GM15510 (cell line): ENCODE measurements around the gene CIP2A.

Experiments
- POLR2A ChIP-seq: IDR thresholded peaks from 3 replicates; pipeline ENCODE4 v1.6.1; 2011; ENCODE audit warnings: borderline replicate concordance; ENCODE audit not compliant: insufficient read length; ENCODE audit errors: extremely low read depth

CIP2A gene

DNA sequence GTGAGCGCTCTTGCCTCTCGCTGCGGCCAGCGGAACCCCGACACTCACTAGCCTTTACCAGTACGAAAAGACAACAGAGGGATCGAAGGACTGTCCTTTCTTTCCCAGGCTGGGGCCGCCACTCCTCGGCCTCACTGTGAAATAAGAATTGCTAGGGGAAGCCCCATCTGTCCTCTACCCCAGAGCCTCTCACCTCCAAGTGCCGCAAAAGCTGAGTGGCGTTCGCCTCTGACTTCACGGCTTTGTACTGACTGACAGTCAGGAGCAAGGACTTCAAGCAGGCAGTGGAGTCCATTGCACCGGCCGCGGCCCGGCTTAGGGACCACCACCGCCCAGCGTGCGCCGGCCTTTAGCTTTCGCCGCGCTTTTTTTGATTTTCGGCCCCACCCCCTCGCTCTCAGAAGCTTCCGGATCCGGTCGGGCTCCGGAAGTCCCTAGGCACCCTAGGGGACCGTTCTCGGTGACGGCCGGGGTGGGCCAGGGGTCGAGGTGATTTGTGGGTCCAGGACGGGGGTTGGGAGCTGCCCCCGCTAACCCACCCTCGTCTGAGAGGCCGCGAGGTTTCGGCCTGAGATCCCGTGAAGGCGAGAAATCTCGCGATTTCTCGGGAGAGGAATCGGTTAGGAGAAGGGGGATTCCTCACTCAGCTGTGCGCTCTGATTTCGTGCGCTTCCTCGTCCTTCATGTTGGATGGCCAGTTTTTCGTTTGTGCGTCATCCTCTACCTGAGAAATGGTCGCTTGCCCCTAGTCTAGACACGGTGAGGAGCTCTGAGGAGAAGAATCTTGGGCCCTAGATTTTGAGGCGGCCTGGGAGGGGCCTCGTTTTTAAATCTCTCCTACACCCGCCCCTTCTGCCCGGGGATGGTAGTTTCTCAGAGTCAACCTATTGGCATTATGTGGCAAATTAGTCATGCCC is at the start of gene CIP2A, which contains the start of gene DZIP3:
TSS of gene CIP2A (minus strand) at position 358 of the 917 bp plus-strand sequence. CDS start at position 295, 63 bp downstream.
TSS of gene DZIP3 (plus strand) at position 642 of the 917 bp plus-strand sequence. CDS start 15,685 bp downstream, outside the sequence.
- peak; percentile 76 for TF ChIP-seq POLR2A

DNA sequence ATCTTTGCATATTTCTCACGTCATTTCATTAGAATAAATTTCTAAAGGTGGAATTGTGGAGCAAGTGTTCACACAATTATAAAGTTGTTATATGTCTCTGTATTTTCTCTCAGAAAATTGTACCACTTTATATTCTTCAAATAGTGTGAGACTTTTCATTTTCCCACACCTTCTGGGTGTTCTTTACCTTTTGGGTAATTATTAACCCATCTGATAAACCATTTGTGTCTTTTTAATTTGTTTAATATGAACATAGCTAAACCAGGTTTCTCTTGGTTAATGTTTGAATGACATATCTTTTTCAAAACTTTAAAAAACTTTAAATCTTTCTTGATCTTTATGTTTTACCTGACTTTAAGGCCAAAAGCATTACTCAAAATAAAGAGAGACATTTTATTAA is 40.7 kb upstream of the CIP2A start:
- no peak for TF ChIP-seq POLR2A

DNA sequence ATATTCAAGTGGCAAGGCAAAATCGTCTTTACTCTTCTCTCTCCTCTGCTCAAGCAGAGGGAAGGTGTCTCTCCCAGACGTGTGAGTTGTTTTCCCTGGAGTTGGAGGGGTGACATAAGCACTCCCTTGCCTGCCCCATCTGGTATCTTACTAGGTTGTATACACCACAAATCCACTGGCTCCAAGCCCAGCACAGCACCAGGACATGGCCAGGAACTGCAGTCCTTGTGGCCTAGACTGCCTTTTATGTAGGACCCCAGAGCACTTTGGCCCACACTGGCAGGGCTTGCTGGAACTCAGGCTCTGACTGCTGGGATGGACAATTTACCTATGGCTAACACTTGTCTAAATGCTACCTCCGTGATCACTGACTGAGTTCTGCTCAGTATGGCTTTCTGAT is 34.3 kb upstream of the CIP2A start:
- no peak for TF ChIP-seq POLR2A

GRCh38 chr3:108620250-108620649 is 31.0 kb upstream of the CIP2A start:
- TF ChIP-seq POLR2A: no peak

DNA sequence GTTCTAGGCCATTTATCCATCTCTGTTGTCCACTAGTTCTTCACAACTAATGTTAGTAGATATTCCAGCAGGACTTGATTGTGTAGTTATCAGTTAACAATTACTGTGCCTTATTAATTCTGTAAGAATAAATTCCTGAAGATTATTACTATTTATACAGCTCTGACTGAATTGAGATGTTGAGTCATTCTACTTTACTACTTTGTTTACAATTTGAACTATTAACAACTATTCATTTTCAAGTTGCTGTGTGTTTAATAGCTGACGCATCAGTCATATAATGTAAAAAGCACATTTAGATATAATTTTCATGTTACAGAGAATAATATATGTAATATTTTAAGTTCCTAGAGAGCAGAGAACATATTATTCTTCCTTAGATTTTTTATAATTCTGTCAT is 21.4 kb upstream of the CIP2A start:
- no peak for TF ChIP-seq POLR2A

DNA sequence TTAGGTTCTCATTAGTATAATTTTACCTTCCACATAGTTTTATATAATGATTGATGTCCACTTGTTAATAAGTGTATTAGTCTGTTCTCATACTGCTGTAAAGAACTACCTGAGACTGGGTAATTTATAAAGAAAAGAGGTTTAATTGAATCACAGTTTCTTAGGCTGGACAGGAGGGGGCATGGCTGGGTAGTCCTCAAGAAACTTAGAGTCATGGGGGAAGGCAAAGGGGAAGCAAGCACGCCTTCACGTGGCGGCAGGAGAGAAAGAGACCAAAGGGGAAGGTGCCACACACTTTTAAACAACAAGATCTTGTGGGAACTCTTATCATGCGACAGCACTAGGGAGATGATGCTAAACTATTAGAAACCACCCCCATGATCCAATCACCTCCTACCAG is 19.5 kb upstream of the CIP2A start:
- TF ChIP-seq POLR2A: no peak

DNA sequence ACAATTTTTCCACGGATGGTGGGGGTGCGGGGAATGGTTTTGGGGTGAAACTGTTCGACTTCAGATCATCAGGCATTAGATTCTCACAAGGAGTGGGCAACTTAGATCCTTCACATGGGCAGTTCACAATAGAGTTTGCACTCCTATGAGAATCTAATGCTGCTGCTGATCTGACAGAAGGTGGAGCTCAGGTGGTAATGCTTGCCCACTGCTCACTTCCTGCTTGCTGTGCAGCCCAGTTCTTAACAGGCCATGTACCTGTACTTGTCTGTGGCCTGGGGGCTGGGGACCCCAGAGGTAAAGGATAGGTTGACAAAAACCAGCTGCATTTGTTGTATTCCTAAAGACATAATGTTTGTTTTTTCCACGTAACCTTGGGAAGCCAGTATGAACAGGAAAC is 16.3 kb upstream of the CIP2A start:
- no peak for TF ChIP-seq POLR2A

DNA sequence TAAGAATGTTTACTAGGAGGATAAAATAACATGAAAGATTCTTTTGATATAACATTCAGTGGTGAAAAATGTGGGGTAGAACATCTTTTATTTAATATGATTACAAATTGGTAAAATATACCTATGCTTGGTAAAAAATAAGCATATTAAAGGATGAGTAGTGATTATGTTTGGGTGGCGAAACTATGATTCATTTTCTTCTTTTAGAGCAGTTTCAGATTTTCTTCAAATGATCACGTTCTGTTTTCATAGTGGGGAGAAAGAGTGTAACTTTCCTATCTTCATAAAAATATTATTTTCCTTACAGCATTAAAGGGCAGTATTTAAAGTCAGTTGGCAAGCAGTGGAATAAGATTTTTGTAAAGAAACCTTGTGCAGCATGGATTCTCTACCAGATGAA is 15.8 kb upstream of the CIP2A start:
- no peak for TF ChIP-seq POLR2A

GRCh38 chr3:108603691-108604090 is 14.5 kb upstream of the CIP2A start:
- no peak for TF ChIP-seq POLR2A

DNA sequence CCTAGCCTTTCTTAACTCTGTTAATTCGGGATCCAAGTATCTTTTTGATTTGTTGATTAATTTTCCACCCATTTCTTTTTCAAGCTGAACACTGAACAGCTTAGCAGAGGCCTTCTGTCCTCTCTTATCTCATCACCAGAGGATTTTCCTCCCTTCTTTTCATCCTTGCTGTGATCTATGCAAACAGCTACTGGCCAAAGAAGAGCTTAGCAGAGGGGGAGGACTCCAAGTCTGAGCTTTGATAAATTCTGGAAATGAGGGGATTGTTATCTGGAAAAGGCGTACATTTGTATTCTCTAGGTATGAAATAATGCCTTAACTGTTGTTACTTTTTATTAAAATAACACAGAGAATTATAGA is 13.7 kb upstream of the CIP2A start:
- TF ChIP-seq POLR2A: no peak

DNA sequence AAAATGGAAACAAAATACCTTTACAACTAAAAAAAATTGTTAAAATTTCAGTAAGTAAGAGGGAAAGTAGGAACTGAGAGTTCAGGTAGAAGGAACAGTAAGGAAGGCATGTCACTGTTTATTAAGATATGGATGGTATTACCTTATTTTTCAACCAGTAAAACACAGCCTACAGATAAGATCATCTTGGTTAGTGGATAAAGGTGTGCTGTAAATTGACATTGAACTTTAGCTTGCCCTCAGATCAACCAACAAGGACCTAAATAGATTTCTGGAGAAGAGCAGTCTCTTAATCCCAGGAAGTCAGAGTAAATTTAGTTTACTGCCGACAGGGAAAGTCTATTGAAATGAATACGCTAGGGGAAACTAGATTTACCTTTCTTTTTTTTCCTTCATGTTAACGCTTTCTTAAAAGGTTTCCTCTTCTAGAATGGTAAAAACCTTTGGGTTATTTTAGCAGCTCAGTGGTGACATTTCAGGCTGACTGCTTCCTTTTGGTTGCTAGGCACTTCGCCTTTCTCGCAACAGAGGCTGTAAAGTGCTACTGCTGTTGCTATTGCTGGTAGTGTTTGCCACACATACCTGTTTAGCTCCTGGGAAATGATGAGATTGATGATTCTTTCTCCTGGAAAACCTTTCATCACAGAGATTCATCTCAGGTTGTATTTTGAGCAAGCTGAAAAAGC is 13.2 kb upstream of the CIP2A start:
- TF ChIP-seq POLR2A: no peak

GRCh38 chr3:108599677-108600409 is 10.6 kb upstream of the CIP2A start:
- no peak for TF ChIP-seq POLR2A

- TF ChIP-seq POLR2A: no peak
Measured at GRCh38 chr3:108598375-108598774, 9.1 kb upstream of the CIP2A start.

DNA sequence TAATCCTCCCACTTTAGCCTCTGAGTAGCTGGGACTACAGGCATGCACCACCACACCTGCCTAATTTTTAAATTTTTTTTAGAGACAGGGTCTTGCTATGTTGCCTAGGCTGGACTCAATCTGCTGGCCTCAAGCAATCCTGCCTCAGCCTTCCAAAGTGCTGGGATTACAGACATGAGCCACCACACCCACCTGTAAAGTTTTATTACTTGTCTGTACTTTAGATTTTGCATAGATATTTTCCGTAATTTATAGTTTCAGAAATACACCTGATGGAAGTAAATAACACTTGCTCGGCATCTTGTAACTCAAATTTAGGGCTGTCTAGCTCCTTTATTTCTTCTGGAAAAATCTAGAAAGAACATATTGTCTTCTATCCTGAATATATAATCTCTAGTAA is 6.1 kb upstream of the CIP2A start:
- no peak for TF ChIP-seq POLR2A

GRCh38 chr3:108590460-108590859 is 1.2 kb upstream of the CIP2A start:
- TF ChIP-seq POLR2A: no peak

DNA sequence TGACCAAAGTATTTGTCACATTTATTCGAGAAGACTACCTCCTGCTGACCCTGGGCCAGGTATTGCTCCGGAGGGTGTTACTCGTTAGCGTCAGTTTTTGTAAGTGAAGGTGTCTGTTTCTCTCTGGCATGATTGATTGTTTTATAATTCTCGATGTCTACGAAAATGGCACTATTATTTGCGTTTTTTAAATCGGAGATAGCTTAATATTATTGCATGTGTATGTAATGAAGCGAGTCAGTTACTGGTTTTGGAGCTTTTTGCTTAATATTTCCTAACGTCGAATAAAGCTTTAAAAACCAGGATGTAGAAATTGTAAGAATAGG is 723 bp upstream of the CIP2A start:
- no peak for TF ChIP-seq POLR2A

DNA sequence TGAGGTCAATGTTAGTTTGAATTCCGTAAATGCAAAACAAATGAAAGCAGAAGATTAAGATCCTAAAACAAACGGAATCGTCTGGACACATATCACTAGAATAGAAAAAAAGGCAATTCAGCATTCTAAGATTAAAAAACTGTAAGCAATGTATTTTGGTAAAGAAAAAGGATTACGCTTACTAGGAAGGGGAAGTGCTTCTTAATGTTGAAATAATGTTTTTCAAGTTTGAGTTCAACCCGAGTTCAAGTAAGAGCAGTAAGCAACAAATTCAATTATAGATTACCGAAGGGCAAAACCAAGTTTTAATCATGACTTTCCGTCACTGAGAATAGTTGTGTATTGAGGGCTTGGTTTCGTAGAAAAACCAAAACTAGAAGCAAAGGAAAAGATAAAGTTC is 637 bp downstream of the CIP2A start:
- TF ChIP-seq POLR2A: no peak
